GM21825 (cell line): Measurements from ENCODE around the gene USP49.

ENCODE experiments used
- ATAC-seq: cut with Tn5 transposase; IDR thresholded peaks from one replicate; pipeline ENCODE4 v1.9.1; 2021; ENCODE audit warnings: mild to moderate bottlenecking, moderate library complexity; ENCODE audit not compliant: unreplicated experiment

USP49 gene

GRCh38 chr6:41759905-41760579 lies 135.1 kb downstream of the USP49 start:
- ATAC-seq: no peak

- no peak for ATAC-seq
Measured at GRCh38 chr6:41759106-41759904, 135.9 kb downstream of the USP49 start.

DNA sequence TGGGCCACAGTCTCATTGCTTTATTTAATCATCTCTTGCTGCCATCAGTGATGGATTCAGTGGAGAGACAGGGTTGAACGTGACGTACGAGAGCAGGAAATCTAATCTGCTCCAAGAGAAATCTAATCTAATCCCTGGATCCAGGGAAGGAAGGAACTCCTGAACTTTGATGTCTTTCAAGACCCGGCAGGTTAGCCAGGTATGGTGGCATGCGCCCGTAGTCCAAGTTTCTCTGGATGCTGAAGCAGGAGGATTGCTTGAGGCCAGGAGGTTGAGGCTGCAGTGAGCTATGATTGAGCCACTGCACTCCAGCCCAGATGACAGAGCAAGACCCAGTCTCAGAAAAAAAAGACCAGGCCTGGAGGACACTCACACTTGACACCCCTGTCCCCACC lies 136.5 kb downstream of the USP49 start:
- ATAC-seq: no peak

- no peak for ATAC-seq
Measured at GRCh38 chr6:41757931-41758640, 137.1 kb downstream of the USP49 start.

GRCh38 chr6:41757271-41757670 lies 137.9 kb downstream of the USP49 start:
- no peak for ATAC-seq

GRCh38 chr6:41756354-41756753 lies 138.8 kb downstream of the USP49 start:
- no peak for ATAC-seq

DNA sequence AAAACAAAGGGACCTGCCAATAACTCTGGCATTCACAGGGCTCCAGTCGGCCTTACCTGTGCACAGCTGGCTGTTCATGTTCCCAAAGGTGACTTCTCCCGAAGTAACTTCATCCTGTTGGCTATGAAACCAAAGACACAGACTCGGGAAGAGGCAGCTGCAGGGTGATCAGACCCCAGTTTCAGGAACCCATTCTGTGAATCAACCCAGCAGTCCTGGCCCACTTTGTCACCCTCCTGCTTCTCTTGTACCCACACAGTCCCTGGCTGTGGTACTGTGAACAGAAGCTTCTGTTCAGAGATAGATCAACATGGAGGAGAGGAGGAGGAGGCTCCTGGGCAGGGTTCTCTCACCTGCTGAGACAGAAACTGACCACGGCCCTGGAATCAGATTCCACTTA lies 139.3 kb downstream of the USP49 start:
- no peak for ATAC-seq

- ATAC-seq: no peak
Measured at GRCh38 chr6:41750374-41750773, 144.8 kb downstream of the USP49 start.

DNA sequence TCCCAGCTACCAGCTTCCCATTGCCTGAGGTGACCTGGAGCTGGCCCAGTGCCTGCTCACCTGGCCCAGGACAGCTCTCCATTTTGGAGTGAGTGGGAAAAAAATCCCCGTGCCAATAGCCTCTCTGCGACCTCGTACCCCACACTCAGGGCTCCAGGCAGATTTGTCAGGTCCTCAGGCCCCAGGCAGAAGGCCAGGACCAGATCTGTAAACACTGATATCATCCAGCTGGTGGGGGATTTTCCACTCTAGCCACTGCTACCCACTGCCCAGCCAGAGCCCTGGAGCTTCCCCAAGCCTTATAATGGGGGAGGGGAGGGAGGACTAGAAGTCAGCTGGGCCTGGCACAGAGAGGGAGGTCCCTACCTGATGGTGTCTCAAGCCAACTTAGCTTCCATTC lies 146.6 kb downstream of the USP49 start:
- no peak for ATAC-seq

DNA sequence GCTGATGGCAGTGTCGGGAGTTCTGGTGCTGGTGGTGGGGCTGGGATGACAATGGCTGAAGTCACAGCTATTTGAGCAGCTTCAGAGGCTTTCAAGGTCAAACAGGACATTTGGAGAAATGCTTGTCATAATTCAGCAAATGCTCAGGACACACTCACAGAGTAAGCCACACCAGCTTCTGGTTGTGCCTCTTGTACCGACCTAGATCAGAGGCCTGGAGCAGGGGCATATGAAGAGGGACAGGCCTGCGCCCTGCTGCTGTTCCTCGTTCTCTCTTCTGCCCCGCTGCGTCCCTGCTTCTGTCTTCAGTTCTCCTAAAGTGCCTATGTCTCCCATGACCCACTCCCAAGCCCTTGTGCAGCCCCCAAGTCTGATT lies 147.1 kb downstream of the USP49 start:
- no peak for ATAC-seq

GRCh38 chr6:41747256-41748101 lies 147.7 kb downstream of the USP49 start, which contains the start of gene PGC:
Gene PGC (minus strand): TSS chr6:41747397. CDS start chr6:41747334, 63 bp downstream.
- ATAC-seq: no peak

GRCh38 chr6:41746107-41746506 lies 149.1 kb downstream of the USP49 start:
- ATAC-seq: no peak

- no peak for ATAC-seq
Measured at GRCh38 chr6:41744236-41744787, 150.9 kb downstream of the USP49 start.

- ATAC-seq: no peak
Measured at GRCh38 chr6:41743406-41744235, 151.6 kb downstream of the USP49 start.

DNA sequence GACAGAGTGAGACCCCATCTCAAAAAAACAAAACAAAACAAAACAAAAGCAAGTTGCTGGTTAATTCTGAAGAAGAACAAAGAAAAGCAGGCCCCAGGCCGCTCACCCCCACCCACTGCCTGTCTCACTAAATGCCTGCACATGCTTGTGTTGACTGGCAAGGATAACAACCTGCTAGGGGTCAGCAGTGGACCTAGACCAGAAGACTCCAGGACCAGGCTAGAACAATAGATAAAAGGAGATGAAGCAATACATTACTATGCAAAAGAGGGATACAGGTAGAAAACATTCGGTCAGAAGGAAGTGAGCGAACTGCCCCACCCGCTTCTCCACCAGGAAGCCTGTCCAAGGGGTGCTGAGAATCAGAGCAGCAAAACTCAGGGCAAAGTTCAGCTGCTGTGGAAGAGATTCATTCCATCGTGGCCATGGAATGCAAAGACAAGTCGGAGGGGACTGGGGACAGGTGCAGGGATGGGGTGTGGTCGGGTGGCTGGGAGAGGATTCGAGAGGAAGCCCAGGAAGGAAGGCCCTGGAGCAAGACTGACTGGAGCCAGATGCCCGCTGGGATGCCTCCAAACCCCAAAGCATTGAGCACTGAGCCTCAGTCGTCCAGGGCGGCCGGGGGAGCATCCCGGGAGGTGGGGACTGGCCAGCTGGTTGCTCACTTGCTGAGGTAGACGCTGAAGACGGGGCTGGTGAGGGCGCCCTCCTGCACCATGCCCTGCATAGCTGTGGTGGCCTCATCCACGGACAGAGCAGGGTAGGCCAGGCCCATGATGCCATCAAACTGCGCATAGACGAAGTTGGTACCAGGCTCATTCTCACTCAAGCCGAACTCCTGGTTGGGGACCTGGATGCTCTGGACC lies 153.3 kb downstream of the USP49 start:
- no peak for ATAC-seq

DNA sequence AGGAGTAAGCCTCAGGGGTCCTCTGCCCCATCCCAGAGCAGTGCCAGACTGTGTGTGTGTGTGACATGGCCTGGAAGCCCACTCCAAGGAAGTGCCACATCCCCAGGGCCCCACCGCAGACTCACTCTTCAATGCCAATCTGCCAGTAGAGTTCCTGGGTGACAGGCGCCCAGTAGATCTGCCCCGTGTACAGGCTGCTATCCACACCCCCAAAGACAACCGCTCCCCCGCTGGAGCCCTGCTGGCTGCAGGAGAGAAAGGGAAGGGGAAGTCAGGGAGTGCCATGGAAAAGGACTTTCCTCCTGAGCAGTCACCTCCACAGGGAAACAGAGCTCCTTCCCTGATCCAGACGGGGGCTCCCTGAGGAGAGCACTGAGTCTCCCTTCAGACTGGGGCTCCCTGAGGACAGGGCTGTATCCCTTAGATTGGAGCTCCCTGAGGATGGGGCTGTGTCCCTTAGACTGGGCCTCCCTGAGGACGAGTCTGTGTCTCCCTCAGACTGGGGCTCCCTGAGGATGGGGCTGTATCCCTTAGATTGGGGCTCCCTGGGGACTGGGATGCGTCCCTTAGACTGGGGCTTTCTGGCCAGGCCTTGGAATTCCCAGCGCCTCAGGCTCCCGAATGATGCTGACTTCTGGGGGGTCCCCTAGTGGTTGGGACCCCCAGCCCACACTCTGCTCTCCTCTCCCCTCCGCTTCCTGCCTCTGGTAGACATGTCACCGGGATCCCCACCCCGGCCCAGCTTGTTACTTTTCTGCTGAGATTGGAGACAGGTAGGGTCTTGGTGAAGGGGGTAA lies 154.6 kb downstream of the USP49 start:
- no peak for ATAC-seq
